HG02798 (cell line): ENCODE results near the gene CMIP.

Source experiments
- ATAC-seq: cut with Tn5 transposase; IDR thresholded peaks from one replicate; pipeline ENCODE4 v1.9.1; 2021; ENCODE audit warnings: mild to moderate bottlenecking; ENCODE audit not compliant: unreplicated experiment, poor library complexity

The CMIP gene

GRCh38 chr16:81558444-81559175 is 114.0 kb downstream of the CMIP start:
- ATAC-seq, result no peak

GRCh38 chr16:81560979-81561657 is 116.5 kb downstream of the CMIP start:
- no peak for ATAC-seq

- no peak for ATAC-seq
These were observed 117.7 kb downstream of the CMIP start for GRCh38 chr16:81562174-81562849.

- no peak for ATAC-seq
These were observed 118.3 kb downstream of the CMIP start for GRCh38 chr16:81562926-81563325.

GRCh38 chr16:81564421-81564911 is 119.9 kb downstream of the CMIP start:
- no peak for ATAC-seq

- ATAC-seq, result no peak
These were observed 120.9 kb downstream of the CMIP start for GRCh38 chr16:81565321-81566028.

- ATAC-seq, result no peak
These were observed 121.7 kb downstream of the CMIP start for GRCh38 chr16:81566086-81567007.

- ATAC-seq, result no peak
These were observed 122.5 kb downstream of the CMIP start for GRCh38 chr16:81567087-81567486.

- no peak for ATAC-seq
These were observed 123.6 kb downstream of the CMIP start for GRCh38 chr16:81567987-81568748.

GRCh38 chr16:81568749-81569087 is 124.1 kb downstream of the CMIP start:
- ATAC-seq, result no peak

GRCh38 chr16:81569361-81570034 is 124.9 kb downstream of the CMIP start:
- ATAC-seq, result no peak

- ATAC-seq, result no peak
These were observed 125.7 kb downstream of the CMIP start for GRCh38 chr16:81570151-81570846.

GRCh38 chr16:81571175-81571574 is 126.6 kb downstream of the CMIP start:
- ATAC-seq, result no peak

GRCh38 chr16:81571592-81572385 is 127.2 kb downstream of the CMIP start:
- ATAC-seq, result no peak

- ATAC-seq, result no peak
These were observed 128.0 kb downstream of the CMIP start for GRCh38 chr16:81572386-81573144.

GRCh38 chr16:81573533-81574020 is 129.0 kb downstream of the CMIP start:
- no peak for ATAC-seq
